ENCODE measurements around the gene TMED7. TPM values are rescaled to one million over a fixed set of nuclear protein-coding genes. Genes with fewer than 3 reads are reported as not detected.
A peak's percentile ranks its signal among the peaks of the same experiment; 100 is the strongest.
"Not testable (repeated sequence)": the region's sequence is repeated elsewhere in the genome, so short reads cannot be mapped to it uniquely, and the experiment has no call there.

Gene TMED7
- 100 TPM for total RNA-seq

GRCh38 chr5:115625579-115626444, at the start of gene TMED7:
Gene TMED7 (minus strand): TSS chr5:115626036. CDS start chr5:115625792, 244 bp downstream.
- H3K27me3 ChIP-seq (ENCODE audit: insufficient read depth, low read length) = no peaks in the 10 kb centered on the region
- peak within 1 kb of the TSS; percentile 82 for H3K4me3 ChIP-seq (ENCODE audit: low read length)
- H3K9me3 ChIP-seq (ENCODE audit: low read depth, low read length) = no peaks in the 10 kb centered on the region
- peaks cover 40% of the 10 kb centered on the region for H3K4me1 ChIP-seq (ENCODE audit: insufficient read depth, low read length)

GRCh38 chr5:115674782-115675181, 48.9 kb upstream of the TMED7 start:
- not testable (repeated sequence) for H3K4me1 ChIP-seq (ENCODE audit: insufficient read depth, low read length); H3K9me3 ChIP-seq (ENCODE audit: low read depth, low read length); H3K27me3 ChIP-seq (ENCODE audit: insufficient read depth, low read length); H3K4me3 ChIP-seq (ENCODE audit: low read length)

GRCh38 chr5:115673596-115673995, 47.8 kb upstream of the TMED7 start:
- Histone ChIP-seq H3K27me3 (ENCODE audit: insufficient read depth, low read length) (peaks cover 2% of the 10 kb centered on the region), H3K9me3 (ENCODE audit: low read depth, low read length) (no peaks in the 10 kb centered on the region), H3K4me1 (ENCODE audit: insufficient read depth, low read length) (no peaks in the 10 kb centered on the region), H3K4me3 (ENCODE audit: low read length) (no peak overlapping the region)

GRCh38 chr5:115671939-115672338, 46.1 kb upstream of the TMED7 start:
- Histone ChIP-seq H3K27me3 (ENCODE audit: insufficient read depth, low read length) (peaks cover 5% of the 10 kb centered on the region), H3K9me3 (ENCODE audit: low read depth, low read length) (no peaks in the 10 kb centered on the region), H3K4me3 (ENCODE audit: low read length) (no peak overlapping the region), H3K4me1 (ENCODE audit: insufficient read depth, low read length) (no peaks in the 10 kb centered on the region)

- no peaks in the 10 kb centered on the region for H3K4me1 ChIP-seq (ENCODE audit: insufficient read depth, low read length)
Observed at GRCh38 chr5:115666023-115666422, 40.2 kb upstream of the TMED7 start.

GRCh38 chr5:115661563-115661962, 35.7 kb upstream of the TMED7 start:
- H3K4me1 ChIP-seq (ENCODE audit: insufficient read depth, low read length) = no peaks in the 10 kb centered on the region
- no peak overlapping the region for H3K4me3 ChIP-seq (ENCODE audit: low read length)
- peaks cover 4% of the 10 kb centered on the region for H3K9me3 ChIP-seq (ENCODE audit: low read depth, low read length)
- H3K27me3 ChIP-seq (ENCODE audit: insufficient read depth, low read length) = peaks cover 8% of the 10 kb centered on the region

More at GRCh38 chr5:115666023-115666422, 40.2 kb upstream of the TMED7 start:
- H3K4me3 ChIP-seq (ENCODE audit: low read length) = no peak overlapping the region
- peaks cover 4% of the 10 kb centered on the region for H3K9me3 ChIP-seq (ENCODE audit: low read depth, low read length)
- H3K27me3 ChIP-seq (ENCODE audit: insufficient read depth, low read length) = peaks cover 7% of the 10 kb centered on the region

- Histone ChIP-seq H3K9me3 (ENCODE audit: low read depth, low read length) (peaks cover 1% of the 10 kb centered on the region), H3K27me3 (ENCODE audit: insufficient read depth, low read length) (peaks cover 4% of the 10 kb centered on the region), H3K4me3 (ENCODE audit: low read length) (no peak overlapping the region), H3K4me1 (ENCODE audit: insufficient read depth, low read length) (no peaks in the 10 kb centered on the region)
Observed at GRCh38 chr5:115661101-115661500, 35.3 kb upstream of the TMED7 start.

- H3K4me3 ChIP-seq (ENCODE audit: low read length) = no peak overlapping the region
Observed at GRCh38 chr5:115657881-115658233, 32.0 kb upstream of the TMED7 start.

GRCh38 chr5:115657125-115657880, 31.5 kb upstream of the TMED7 start:
- no peaks in the 10 kb centered on the region for H3K4me1 ChIP-seq (ENCODE audit: insufficient read depth, low read length)
- no peaks in the 10 kb centered on the region for H3K9me3 ChIP-seq (ENCODE audit: low read depth, low read length)
- H3K4me3 ChIP-seq (ENCODE audit: low read length) = no peak overlapping the region
- H3K27me3 ChIP-seq (ENCODE audit: insufficient read depth, low read length) = peaks cover 3% of the 10 kb centered on the region

More at GRCh38 chr5:115657881-115658233, 32.0 kb upstream of the TMED7 start:
- H3K4me1 ChIP-seq (ENCODE audit: insufficient read depth, low read length) = no peaks in the 10 kb centered on the region
- no peaks in the 10 kb centered on the region for H3K9me3 ChIP-seq (ENCODE audit: low read depth, low read length)
- peaks cover 3% of the 10 kb centered on the region for H3K27me3 ChIP-seq (ENCODE audit: insufficient read depth, low read length)

GRCh38 chr5:115656404-115656803, 30.6 kb upstream of the TMED7 start:
- Histone ChIP-seq H3K4me1 (ENCODE audit: insufficient read depth, low read length) (no peaks in the 10 kb centered on the region), H3K4me3 (ENCODE audit: low read length) (no peak overlapping the region), H3K27me3 (ENCODE audit: insufficient read depth, low read length) (peaks cover 3% of the 10 kb centered on the region), H3K9me3 (ENCODE audit: low read depth, low read length) (no peaks in the 10 kb centered on the region)

GRCh38 chr5:115655994-115656393, 30.2 kb upstream of the TMED7 start:
- Histone ChIP-seq H3K27me3 (ENCODE audit: insufficient read depth, low read length) (peaks cover 3% of the 10 kb centered on the region), H3K4me3 (ENCODE audit: low read length) (no peak overlapping the region), H3K4me1 (ENCODE audit: insufficient read depth, low read length) (no peaks in the 10 kb centered on the region), H3K9me3 (ENCODE audit: low read depth, low read length) (no peaks in the 10 kb centered on the region)

GRCh38 chr5:115649541-115649940, 23.7 kb upstream of the TMED7 start:
- H3K4me1 ChIP-seq (ENCODE audit: insufficient read depth, low read length) = no peaks in the 10 kb centered on the region
- no peak overlapping the region for H3K4me3 ChIP-seq (ENCODE audit: low read length)
- H3K9me3 ChIP-seq (ENCODE audit: low read depth, low read length) = no peaks in the 10 kb centered on the region
- no peaks in the 10 kb centered on the region for H3K27me3 ChIP-seq (ENCODE audit: insufficient read depth, low read length)

GRCh38 chr5:115648056-115648455, 22.2 kb upstream of the TMED7 start:
- no peak overlapping the region for H3K4me3 ChIP-seq (ENCODE audit: low read length)
- H3K4me1 ChIP-seq (ENCODE audit: insufficient read depth, low read length) = no peaks in the 10 kb centered on the region
- peaks cover 4% of the 10 kb centered on the region for H3K27me3 ChIP-seq (ENCODE audit: insufficient read depth, low read length)
- no peaks in the 10 kb centered on the region for H3K9me3 ChIP-seq (ENCODE audit: low read depth, low read length)

GRCh38 chr5:115645386-115645785, 19.6 kb upstream of the TMED7 start:
- not testable (repeated sequence) for H3K4me1 ChIP-seq (ENCODE audit: insufficient read depth, low read length); H3K4me3 ChIP-seq (ENCODE audit: low read length); H3K9me3 ChIP-seq (ENCODE audit: low read depth, low read length); H3K27me3 ChIP-seq (ENCODE audit: insufficient read depth, low read length)

GRCh38 chr5:115644046-115644445, 18.2 kb upstream of the TMED7 start:
- peaks cover 4% of the 10 kb centered on the region for H3K27me3 ChIP-seq (ENCODE audit: insufficient read depth, low read length)
- no peaks in the 10 kb centered on the region for H3K9me3 ChIP-seq (ENCODE audit: low read depth, low read length)
- H3K4me3 ChIP-seq (ENCODE audit: low read length) = no peak overlapping the region
- no peaks in the 10 kb centered on the region for H3K4me1 ChIP-seq (ENCODE audit: insufficient read depth, low read length)
